SU-DHL-6 (cell line): ENCODE data around the gene APOD.

Experiments used
- CTCF ChIP-seq: fragments of 200-600 bp; sonication (generic); IDR thresholded peaks from one replicate; pipeline ENCODE4 v1.5.1; 2017; ENCODE audit warnings: antibody characterized with exemption, mild to moderate bottlenecking, low read length, moderate library complexity; ENCODE audit not compliant: insufficient read depth, poor library complexity, severe bottlenecking
- EZH2phosphoT487 ChIP-seq: fragments of 200-600 bp; sonication (generic), shearing (Covaris generic); conservative IDR thresholded peaks from 2 replicates; pipeline ENCODE4 v1.6.1; 2018; ENCODE audit warnings: mild to moderate bottlenecking, antibody characterized with exemption, low read length, moderate library complexity, mixed read lengths

- TF ChIP-seq CTCF = no peak
- TF ChIP-seq EZH2phosphoT487 = no peak
Observed at GRCh38 chr3:195543500-195544229, 40.1 kb downstream of the APOD start.
